HFF-Myc (cell line): ENCODE data around the gene WDR11.

Experiments used
- DNase-seq: peaks from one replicate; pipeline ENCODE4 v3.0.0-alpha.2; 2011; ENCODE audit warnings: low read depth; ENCODE audit errors: extremely low read depth
- H3K4me3 ChIP-seq: replicated peaks from 2 replicates; pipeline ENCODE4 v1.5.1; 2011; ENCODE audit warnings: low read depth, mild to moderate bottlenecking, control low read depth, low read length
- CTCF ChIP-seq: IDR thresholded peaks from 2 replicates; pipeline ENCODE4 v1.5.1; 2012; ENCODE audit warnings: mild to moderate bottlenecking, low read depth, low read length, control low read depth; ENCODE audit errors: missing control alignments

WDR11 gene

GRCh38 chr10:120948889-120949608 lies 97.9 kb downstream of the WDR11 start:
- DNase-seq = no peak
- no peak overlapping the region for H3K4me3 ChIP-seq
- TF ChIP-seq CTCF = peak; percentile 83

- DNase-seq = no peak
- no peak for TF ChIP-seq CTCF
- no peak overlapping the region for H3K4me3 ChIP-seq
These were observed 98.5 kb downstream of the WDR11 start for GRCh38 chr10:120949609-120950031.

GRCh38 chr10:120950051-120950561 lies 98.9 kb downstream of the WDR11 start:
- TF ChIP-seq CTCF = no peak
- DNase-seq = no peak
- H3K4me3 ChIP-seq = no peak overlapping the region

GRCh38 chr10:120951288-120951687 lies 100.1 kb downstream of the WDR11 start:
- DNase-seq = no peak
- no peak overlapping the region for H3K4me3 ChIP-seq
- TF ChIP-seq CTCF = no peak

GRCh38 chr10:120953897-120954296 lies 102.7 kb downstream of the WDR11 start:
- no peak overlapping the region for H3K4me3 ChIP-seq
- no peak for DNase-seq
- no peak for TF ChIP-seq CTCF
